Neural cell (in vitro differentiated cells): Measurements from ENCODE around the gene RNF182.

Experiments
- EP300 ChIP-seq: fragments of 450-650 bp; conservative IDR thresholded peaks from 2 replicates; pipeline ENCODE4 v1.6.1; 2014; ENCODE audit warnings: antibody characterized with exemption, mild to moderate bottlenecking, moderate library complexity; ENCODE audit not compliant: poor library complexity, severe bottlenecking
- MXI1 ChIP-seq: fragments of 450-650 bp; conservative IDR thresholded peaks from 2 replicates; pipeline ENCODE4 v1.6.1; 2014; ENCODE audit warnings: antibody characterized with exemption, mild to moderate bottlenecking; ENCODE audit not compliant: poor library complexity, severe bottlenecking

- TF ChIP-seq MXI1 (no peak), EP300 (no peak)
Measured at GRCh38 chr6:13965582-13966127, 40.9 kb downstream of the RNF182 start.
